SH-SY5Y (cell line): ENCODE results near the gene GNPTG.

ENCODE experiments used
- GATA2 ChIP-seq: IDR thresholded peaks from 2 replicates; pipeline ENCODE4 v1.6.1; 2011; ENCODE audit warnings: mild to moderate bottlenecking, low read depth, low read length
- GATA3 ChIP-seq: IDR thresholded peaks from 2 replicates; pipeline ENCODE4 v1.6.1; 2011; ENCODE audit warnings: low read depth, mild to moderate bottlenecking, low read length, moderate library complexity

GRCh38 chr16:1387331-1387730 is 35.6 kb downstream of the GNPTG start:
- no peak for TF ChIP-seq GATA2
- TF ChIP-seq GATA3: no peak
